Measurements from ENCODE around the gene LRRC26. TPM values are rescaled to one million over a fixed set of nuclear protein-coding genes. Genes with fewer than 3 reads are reported as not detected.

LRRC26 gene
- polyA plus RNA-seq, 2 of the 4 experiments (the other 2 are of a cell fraction) = 0.08 to 1.0 TPM

GRCh38 chr9:137129456-137130175, 40.2 kb downstream of the LRRC26 start (continued):
- TF ChIP-seq E2F6 (IDR thresholded peaks at IDR 0.05; ENCODE audit: borderline replicate concordance, low read depth) = 0 out of 2 replicates have a peak, but pooled peaks have one; percentile 32
- TF ChIP-seq MAFK (IDR thresholded peaks at IDR 0.05; ENCODE audit: partially characterized antibody) = no peak
- TF ChIP-seq TFCP2L1 (CRISPR knock-in tag; IDR thresholded peaks at IDR 0.05) = no peak
- TF ChIP-seq ZSCAN20 (CRISPR knock-in tag; IDR thresholded peaks at IDR 0.05) = no peak
- TF ChIP-seq POLR2A (IDR thresholded peaks at IDR 0.05; ENCODE audit: low read length) = peak; percentile 85
- TF ChIP-seq HES2 (IDR thresholded peaks at IDR 0.05) = no peak
- no peak for TF ChIP-seq FOXS1 (CRISPR knock-in tag; IDR thresholded peaks at IDR 0.05)
- TF ChIP-seq PHF8 (IDR thresholded peaks at IDR 0.05; ENCODE audit: borderline replicate concordance, low read depth) = peak; percentile 76; the same call in 1 of the 2 replicates
- no peak for TF ChIP-seq ZFP36 (IDR thresholded peaks at IDR 0.05; ENCODE audit: borderline replicate concordance, partially characterized antibody)
- TF ChIP-seq PBX3 (IDR thresholded peaks at IDR 0.05) = no peak

GRCh38 chr9:137128862-137129455, 40.9 kb downstream of the LRRC26 start:
- Histone ChIP-seq H3K4me1 (peaks cover 17% of the 10 kb centered on the region), H3K4me3 (peak overlapping the region; percentile 94), H3K4me2 (peak overlapping the region; percentile 100), H3K9me3 (no peaks in the 10 kb centered on the region), H3K27ac (peak overlapping the region; percentile 98)
- 0 out of 2 replicates have a peak, but pooled peaks have one; percentile 30 for TF ChIP-seq PBX3 (IDR thresholded peaks at IDR 0.05)
- 0 out of 2 replicates have a peak, but pooled peaks have one; percentile 51 for TF ChIP-seq MAX (IDR thresholded peaks at IDR 0.05)
- TF ChIP-seq ZSCAN20 (CRISPR knock-in tag; IDR thresholded peaks at IDR 0.05) = no peak
- peak in 1 of 2 experiments; percentile 51 for DNase-seq (ENCODE audit: low read depth in 1 of 2, low spot score in 1 of 2)
- 19% methylated on average over 19 of the region's 37 CpGs for WGBS (ENCODE audit: missing lambda C conversion rate)
- ATAC-seq = peak; percentile 12 to 13; a peak in 4 of 6 replicates
- POLR2A ChIA-PET = interaction anchor here (0.7 to 2.2 kb wide), 21 partner anchors 10 to 127 kb away, joined by 3 to 23 read pairs (median 5); partner anchors contain the start of genes ANAPC2, GRIN1, LRRC26 and MAN1B1
- FAIRE-seq = no peak
- CTCF ChIA-PET = interaction anchor here (0.9 to 3.4 kb wide), 16 partner anchors 9 to 109 kb away, joined by 3 to 16 read pairs (median 4); partner anchors contain the start of genes ANAPC2 and SSNA1

- H3K4me2 ChIP-seq = peak overlapping the region; percentile 100
- peaks cover 17% of the 10 kb centered on the region for H3K4me1 ChIP-seq
- ChIA-PET CTCF (interaction anchor here (0.8 to 3.4 kb wide), 15 partner anchors 10 to 109 kb away, joined by 3 to 16 read pairs (median 4); partner anchors contain the start of genes ANAPC2 and SSNA1), POLR2A (interaction anchor here (0.6 to 1.2 kb wide), 6 partner anchors 35 to 461 kb away, joined by 3 to 4 read pairs (median 4); partner anchors contain the start of genes ANAPC2, SSNA1 and TUBB4B)
- 22% methylated on average over 19 of the region's 19 CpGs for WGBS (ENCODE audit: missing lambda C conversion rate)
- FAIRE-seq (no peak), ATAC-seq (peak in 1 of 2 experiments; percentile 2; a peak in 1 of 6 replicates), DNase-seq (ENCODE audit: low read depth in 1 of 2, low spot score in 1 of 2) (no peak)
- no peaks in the 10 kb centered on the region for H3K9me3 ChIP-seq
- peak overlapping the region; percentile 94 for H3K4me3 ChIP-seq
- H3K27ac ChIP-seq = peak overlapping the region; percentile 98
- TF ChIP-seq POLR2A (IDR thresholded peaks at IDR 0.05; ENCODE audit: low read length) (0 out of 2 replicates have a peak, but pooled peaks have one; percentile 13), MAX (IDR thresholded peaks at IDR 0.05) (peak; percentile 3; the same call in 1 of the 2 replicates), FOSL2 (IDR thresholded peaks at IDR 0.05) (no peak), FOSL2 (CRISPR knock-in tag; IDR thresholded peaks at IDR 0.05) (no peak)
These were observed 41.5 kb downstream of the LRRC26 start for GRCh38 chr9:137128158-137128861.

Measured in A549 (cell line).